ENCODE data around the gene FRMD4A. TPM values are rescaled to one million over a fixed set of nuclear protein-coding genes. Genes with fewer than 3 reads are reported as not detected.

The FRMD4A gene
- total RNA-seq, 2 donors from 2014 or later: 22.3 to 22.4 TPM

- H3K4me3 ChIP-seq (ENCODE audit: low read length): no peak overlapping the region
- Mint-ChIP-seq H3K36me3 (ENCODE audit: low read depth) (no peaks in the 10 kb centered on the region), H3K27ac (no peak overlapping the region), H3K4me3 (no peak overlapping the region), H3K4me1 (no peaks in the 10 kb centered on the region), H3K9me3 (peaks cover 15% of the 10 kb centered on the region), H3K27me3 (ENCODE audit: insufficient read depth) (no peaks in the 10 kb centered on the region)
- no peaks in the 10 kb centered on the region for H3K27me3 ChIP-seq (ENCODE audit: control insufficient read depth, insufficient read depth, low read length, poor library complexity, severe bottlenecking)
- peaks cover 14% of the 10 kb centered on the region for H3K9me3 ChIP-seq (ENCODE audit: control insufficient read depth, low read length)
- no peak for DNase-seq
- no peak overlapping the region for H3K9ac ChIP-seq (ENCODE audit: extremely low read depth, low read length, poor library complexity, severe bottlenecking)
- WGBS, 2 experiments (ENCODE audit: insufficient coverage in 1 of 2, insufficient read length in 1 of 2): 94 to 100% methylated on average over 2 of the region's 2 CpGs
- no peaks in the 10 kb centered on the region for H3K4me1 ChIP-seq (ENCODE audit: control insufficient read depth, insufficient read depth, low read length)
- TF ChIP-seq, protein P1, sequence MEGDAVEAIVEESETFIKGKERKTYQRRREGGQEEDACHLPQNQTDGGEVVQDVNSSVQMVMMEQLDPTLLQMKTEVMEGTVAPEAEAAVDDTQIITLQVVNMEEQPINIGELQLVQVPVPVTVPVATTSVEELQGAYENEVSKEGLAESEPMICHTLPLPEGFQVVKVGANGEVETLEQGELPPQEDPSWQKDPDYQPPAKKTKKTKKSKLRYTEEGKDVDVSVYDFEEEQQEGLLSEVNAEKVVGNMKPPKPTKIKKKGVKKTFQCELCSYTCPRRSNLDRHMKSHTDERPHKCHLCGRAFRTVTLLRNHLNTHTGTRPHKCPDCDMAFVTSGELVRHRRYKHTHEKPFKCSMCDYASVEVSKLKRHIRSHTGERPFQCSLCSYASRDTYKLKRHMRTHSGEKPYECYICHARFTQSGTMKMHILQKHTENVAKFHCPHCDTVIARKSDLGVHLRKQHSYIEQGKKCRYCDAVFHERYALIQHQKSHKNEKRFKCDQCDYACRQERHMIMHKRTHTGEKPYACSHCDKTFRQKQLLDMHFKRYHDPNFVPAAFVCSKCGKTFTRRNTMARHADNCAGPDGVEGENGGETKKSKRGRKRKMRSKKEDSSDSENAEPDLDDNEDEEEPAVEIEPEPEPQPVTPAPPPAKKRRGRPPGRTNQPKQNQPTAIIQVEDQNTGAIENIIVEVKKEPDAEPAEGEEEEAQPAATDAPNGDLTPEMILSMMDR (conservative IDR thresholded peaks at IDR 0.05): no peak
- no peak overlapping the region for H3K27ac ChIP-seq (ENCODE audit: low read depth, low read length)
- H3K36me3 ChIP-seq (ENCODE audit: control insufficient read depth, insufficient read depth, low read length): no peaks in the 10 kb centered on the region
These were observed 80.1 kb downstream of the FRMD4A start for GRCh38 chr10:14250496-14251076.

DNA sequence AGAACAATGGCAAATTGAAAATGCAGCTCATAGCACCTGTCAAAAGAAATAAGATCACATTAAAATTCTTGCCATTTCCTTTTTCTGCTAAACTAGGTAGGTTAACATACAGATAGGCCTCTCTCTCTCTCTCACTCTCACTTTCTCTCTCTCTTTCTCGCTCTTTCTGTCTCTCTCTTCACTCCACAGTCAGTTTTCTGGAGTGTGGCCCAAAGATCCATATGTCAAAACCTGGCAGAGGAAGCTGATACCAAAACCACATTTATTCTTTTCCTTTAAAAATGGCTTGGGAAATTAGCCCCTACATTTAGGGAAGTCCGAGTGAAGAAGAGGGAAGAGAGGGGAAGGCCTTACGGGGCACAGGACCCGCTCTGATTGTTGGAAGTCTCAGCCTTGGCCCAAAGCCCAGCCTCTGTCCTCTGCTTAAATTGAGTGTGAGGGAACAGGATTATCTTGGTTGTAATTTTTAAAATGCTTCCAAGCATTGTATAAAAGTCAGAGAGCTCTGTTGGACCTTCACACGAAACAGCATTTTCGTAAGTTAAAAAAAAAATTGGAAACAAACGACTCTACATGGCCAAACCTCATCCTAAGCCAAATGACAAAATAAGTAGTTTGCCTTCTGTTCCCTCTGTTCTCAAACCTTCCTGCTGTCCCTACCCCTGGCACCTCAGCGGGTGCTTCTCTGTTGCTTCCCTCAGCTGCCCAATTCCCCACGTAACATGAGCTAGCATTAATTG lies 83.2 kb downstream of the FRMD4A start:
- Mint-ChIP-seq H3K9me3 (peaks cover 18% of the 10 kb centered on the region), H3K27ac (no peak overlapping the region), H3K36me3 (ENCODE audit: low read depth) (no peaks in the 10 kb centered on the region), H3K27me3 (ENCODE audit: insufficient read depth) (no peaks in the 10 kb centered on the region), H3K4me3 (no peak overlapping the region), H3K4me1 (no peaks in the 10 kb centered on the region)
- Histone ChIP-seq H3K4me3 (ENCODE audit: low read length) (no peak overlapping the region), H3K9ac (ENCODE audit: extremely low read depth, low read length, poor library complexity, severe bottlenecking) (no peak overlapping the region), H3K4me1 (ENCODE audit: control insufficient read depth, insufficient read depth, low read length) (no peaks in the 10 kb centered on the region), H3K27me3 (ENCODE audit: control insufficient read depth, insufficient read depth, low read length, poor library complexity, severe bottlenecking) (no peaks in the 10 kb centered on the region), H3K36me3 (ENCODE audit: control insufficient read depth, insufficient read depth, low read length) (no peaks in the 10 kb centered on the region), H3K9me3 (ENCODE audit: control insufficient read depth, low read length) (peaks cover 14% of the 10 kb centered on the region), H3K27ac (ENCODE audit: low read depth, low read length) (no peak overlapping the region)
- TF ChIP-seq, protein P1 (conservative IDR thresholded peaks at IDR 0.05): no peak
- no peak for DNase-seq
- 94 to 98% methylated on average over 7 to 9 of the region's 9 CpGs for WGBS, 2 experiments (ENCODE audit: insufficient coverage in 1 of 2, insufficient read length in 1 of 2)

- 80 to 89% methylated on average over 3 of the region's 3 CpGs for WGBS, 2 experiments (ENCODE audit: insufficient coverage in 1 of 2, insufficient read length in 1 of 2)
- Histone ChIP-seq H3K36me3 (ENCODE audit: control insufficient read depth, insufficient read depth, low read length) (no peaks in the 10 kb centered on the region), H3K27me3 (ENCODE audit: control insufficient read depth, insufficient read depth, low read length, poor library complexity, severe bottlenecking) (no peaks in the 10 kb centered on the region), H3K4me3 (ENCODE audit: low read length) (no peak overlapping the region), H3K27ac (ENCODE audit: low read depth, low read length) (no peak overlapping the region), H3K9me3 (ENCODE audit: control insufficient read depth, low read length) (no peaks in the 10 kb centered on the region), H3K9ac (ENCODE audit: extremely low read depth, low read length, poor library complexity, severe bottlenecking) (no peak overlapping the region), H3K4me1 (ENCODE audit: control insufficient read depth, insufficient read depth, low read length) (no peaks in the 10 kb centered on the region)
- Mint-ChIP-seq H3K27ac (no peak overlapping the region), H3K27me3 (ENCODE audit: insufficient read depth) (no peaks in the 10 kb centered on the region), H3K36me3 (ENCODE audit: low read depth) (no peaks in the 10 kb centered on the region), H3K4me3 (no peak overlapping the region), H3K4me1 (no peaks in the 10 kb centered on the region), H3K9me3 (peaks cover 3% of the 10 kb centered on the region)
- TF ChIP-seq, protein P1 (conservative IDR thresholded peaks at IDR 0.05): no peak
- no peak for DNase-seq
These were observed 85.9 kb downstream of the FRMD4A start for GRCh38 chr10:14244801-14245211.

All from endodermal cell (in vitro differentiated cells).